ENCODE results near the gene CD247.
"Not testable (repeated sequence)": the region's sequence is repeated elsewhere in the genome, so short reads cannot be mapped to it uniquely, and the experiment has no call there.

CD247 gene

DNA sequence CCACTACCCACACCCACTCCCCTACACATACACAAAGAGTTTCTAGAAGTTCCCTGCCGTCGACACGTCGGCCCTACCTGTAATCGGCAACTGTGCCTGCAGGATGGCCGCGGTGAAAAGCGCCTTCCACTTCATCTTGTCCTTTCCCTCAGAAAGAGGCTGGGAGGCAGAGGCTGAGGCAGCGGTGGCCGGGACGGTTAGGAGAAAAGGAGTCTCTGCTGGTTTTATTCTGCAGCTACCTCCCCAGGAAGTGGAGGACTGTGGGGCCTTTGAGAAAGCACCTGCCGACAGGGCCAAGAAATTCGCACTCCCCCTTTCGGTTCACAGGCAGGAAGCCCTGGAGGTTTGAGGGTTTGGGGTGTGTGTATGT lies at the start of gene CD247:
TSS of gene CD247 (minus strand) at position 199 of the 370 bp plus-strand sequence. CDS start at position 135, 64 bp downstream.
- peak within 1 kb of the TSS; percentile 27 to 41 for H3K9ac ChIP-seq (ENCODE audit: low read depth in 1 of 2, low read length in 2 of 2)
- H3K9me3 ChIP-seq (ENCODE audit: control insufficient read depth in 2 of 2, low read length in 2 of 2) = no peaks in the 10 kb centered on the region
- H3K4me3 ChIP-seq (ENCODE audit: low read length in 2 of 2) = peak within 1 kb of the TSS; percentile 38 to 59
- peak within 1 kb of the TSS; percentile 20 to 70 for H3K27ac ChIP-seq (ENCODE audit: low read depth in 2 of 2, low read length in 2 of 2)
- no peaks in the 10 kb centered on the region for H3K36me3 ChIP-seq (ENCODE audit: control insufficient read depth in 2 of 2, insufficient read depth in 2 of 2, low read length in 2 of 2)
- no peaks in the 10 kb centered on the region for H3K27me3 ChIP-seq (ENCODE audit: control insufficient read depth in 2 of 2, insufficient read depth in 2 of 2, low read length in 2 of 2)
- H3K4me1 ChIP-seq (ENCODE audit: control insufficient read depth in 2 of 2, insufficient read depth in 2 of 2, low read length in 2 of 2) = no peaks in the 10 kb centered on the region

DNA sequence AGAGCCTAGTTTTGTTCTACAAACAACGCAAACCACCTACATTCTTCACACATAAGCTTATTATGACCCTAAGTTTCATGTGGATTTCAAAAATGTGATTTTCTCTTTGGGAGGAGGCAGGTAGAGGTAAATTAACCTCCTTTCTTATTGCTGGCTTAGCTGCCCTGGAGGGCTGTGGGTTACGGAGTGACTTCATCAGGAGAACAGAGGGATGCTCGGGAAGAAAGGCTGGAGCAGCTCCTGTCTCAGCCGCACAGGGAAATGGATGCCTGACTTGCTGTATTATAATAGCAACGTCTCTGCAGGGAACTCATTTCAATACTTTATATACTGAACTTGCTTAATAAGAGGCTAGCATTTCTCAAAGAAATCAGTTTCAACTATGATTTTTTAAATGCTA lies 49.3 kb upstream of the CD247 start:
- no peak overlapping the region for H3K9ac ChIP-seq (ENCODE audit: low read depth in 1 of 2, low read length in 2 of 2)
- H3K27me3 ChIP-seq (ENCODE audit: control insufficient read depth in 2 of 2, insufficient read depth in 2 of 2, low read length in 2 of 2) = no peaks in the 10 kb centered on the region
- no peaks in the 10 kb centered on the region for H3K9me3 ChIP-seq (ENCODE audit: control insufficient read depth in 2 of 2, low read length in 2 of 2)
- no peak overlapping the region for H3K27ac ChIP-seq (ENCODE audit: low read depth in 2 of 2, low read length in 2 of 2)
- no peaks in the 10 kb centered on the region for H3K36me3 ChIP-seq (ENCODE audit: control insufficient read depth in 2 of 2, insufficient read depth in 2 of 2, low read length in 2 of 2)
- H3K4me1 ChIP-seq (ENCODE audit: control insufficient read depth in 2 of 2, insufficient read depth in 2 of 2, low read length in 2 of 2) = no peaks in the 10 kb centered on the region
- H3K4me3 ChIP-seq (ENCODE audit: low read length in 2 of 2) = no peak overlapping the region

DNA sequence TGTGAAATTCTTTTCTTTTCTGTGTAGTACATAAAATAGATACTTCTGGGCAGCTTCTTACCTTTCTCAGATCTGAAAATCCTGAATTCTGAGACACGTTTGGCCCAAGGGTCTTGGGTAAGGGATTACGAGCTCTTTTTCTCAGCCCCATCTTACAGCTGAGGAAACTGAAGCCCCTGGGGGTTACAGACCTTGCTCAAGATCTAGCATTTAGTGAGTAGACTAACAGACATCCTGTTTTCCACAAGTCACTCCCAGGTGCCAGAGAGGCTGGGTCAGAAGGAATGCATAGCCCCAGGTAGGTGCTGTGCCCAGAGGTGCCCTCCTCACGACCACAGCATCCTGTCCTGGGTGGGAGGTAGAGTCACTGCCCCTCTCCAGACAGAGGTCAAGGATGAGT lies 48.4 kb upstream of the CD247 start:
- no peaks in the 10 kb centered on the region for H3K27me3 ChIP-seq (ENCODE audit: control insufficient read depth in 2 of 2, insufficient read depth in 2 of 2, low read length in 2 of 2)
- no peaks in the 10 kb centered on the region for H3K9me3 ChIP-seq (ENCODE audit: control insufficient read depth in 2 of 2, low read length in 2 of 2)
- H3K4me3 ChIP-seq (ENCODE audit: low read length in 2 of 2) = no peak overlapping the region
- no peak overlapping the region for H3K27ac ChIP-seq (ENCODE audit: low read depth in 2 of 2, low read length in 2 of 2)
- H3K36me3 ChIP-seq (ENCODE audit: control insufficient read depth in 2 of 2, insufficient read depth in 2 of 2, low read length in 2 of 2) = no peaks in the 10 kb centered on the region
- H3K4me1 ChIP-seq (ENCODE audit: control insufficient read depth in 2 of 2, insufficient read depth in 2 of 2, low read length in 2 of 2) = no peaks in the 10 kb centered on the region
- H3K9ac ChIP-seq (ENCODE audit: low read depth in 1 of 2, low read length in 2 of 2) = no peak overlapping the region

DNA sequence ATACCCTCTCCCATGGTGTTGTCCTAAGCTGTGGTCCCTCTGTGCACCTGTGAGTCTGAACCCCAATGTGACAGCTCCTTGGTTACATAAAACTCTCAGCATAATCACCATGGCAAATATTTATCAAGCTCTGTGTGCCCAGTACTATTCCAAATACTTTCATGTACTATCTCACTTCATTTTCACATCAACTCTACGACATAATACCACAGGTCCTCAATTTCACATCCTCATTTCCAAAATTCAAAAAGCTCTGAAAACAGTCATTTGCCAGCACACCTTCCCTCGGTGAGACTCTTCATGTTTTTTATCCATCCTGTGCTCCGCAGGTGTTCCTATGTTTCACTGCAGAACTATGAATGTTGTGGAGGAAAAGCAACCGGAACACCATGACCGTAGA lies 47.6 kb upstream of the CD247 start:
- H3K4me1 ChIP-seq (ENCODE audit: control insufficient read depth in 2 of 2, insufficient read depth in 2 of 2, low read length in 2 of 2) = no peaks in the 10 kb centered on the region

DNA sequence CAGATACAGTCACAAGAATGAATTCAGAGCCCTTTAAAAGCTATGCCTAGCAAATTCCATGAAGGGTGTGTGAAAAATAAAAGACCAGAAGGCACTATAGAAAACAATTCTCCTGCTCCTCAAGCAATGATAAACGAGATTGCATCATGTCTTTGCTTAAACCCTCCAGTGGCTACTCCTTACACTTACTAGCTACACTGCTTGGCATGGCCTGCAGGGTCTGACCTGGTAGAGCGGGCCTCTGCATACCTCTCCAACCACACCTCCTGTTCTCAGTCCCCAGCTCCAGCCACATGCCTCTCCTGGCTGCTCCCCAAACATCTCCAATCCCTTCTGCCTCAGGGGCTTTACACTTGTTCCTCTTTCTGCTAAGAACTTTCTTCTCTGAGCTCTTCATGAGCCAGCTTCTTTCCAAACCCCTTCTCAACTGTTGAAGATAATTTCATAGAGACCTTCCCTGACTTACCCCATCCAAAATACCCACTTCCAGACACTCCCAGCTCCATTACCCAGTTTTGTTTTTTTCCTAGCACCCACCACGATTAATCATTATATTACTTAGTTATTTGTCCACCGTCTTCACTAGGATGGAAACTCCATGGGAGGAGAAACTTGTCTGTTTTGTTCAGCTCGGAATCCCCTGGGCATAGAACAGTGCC lies 46.4 kb upstream of the CD247 start:
- no peak overlapping the region for H3K27ac ChIP-seq (ENCODE audit: low read depth in 2 of 2, low read length in 2 of 2)
- no peaks in the 10 kb centered on the region for H3K9me3 ChIP-seq (ENCODE audit: control insufficient read depth in 2 of 2, low read length in 2 of 2)
- no peak overlapping the region for H3K9ac ChIP-seq (ENCODE audit: low read depth in 1 of 2, low read length in 2 of 2)
- no peaks in the 10 kb centered on the region for H3K4me1 ChIP-seq (ENCODE audit: control insufficient read depth in 2 of 2, insufficient read depth in 2 of 2, low read length in 2 of 2)
- no peaks in the 10 kb centered on the region for H3K27me3 ChIP-seq (ENCODE audit: control insufficient read depth in 2 of 2, insufficient read depth in 2 of 2, low read length in 2 of 2)
- no peaks in the 10 kb centered on the region for H3K36me3 ChIP-seq (ENCODE audit: control insufficient read depth in 2 of 2, insufficient read depth in 2 of 2, low read length in 2 of 2)
- H3K4me3 ChIP-seq (ENCODE audit: low read length in 2 of 2) = no peak overlapping the region

More for the DNA sequence above, 47.6 kb upstream of the CD247 start:
- no peaks in the 10 kb centered on the region for H3K36me3 ChIP-seq (ENCODE audit: control insufficient read depth in 2 of 2, insufficient read depth in 2 of 2, low read length in 2 of 2)
- no peak overlapping the region for H3K9ac ChIP-seq (ENCODE audit: low read depth in 1 of 2, low read length in 2 of 2)
- no peak overlapping the region for H3K27ac ChIP-seq (ENCODE audit: low read depth in 2 of 2, low read length in 2 of 2)
- H3K9me3 ChIP-seq (ENCODE audit: control insufficient read depth in 2 of 2, low read length in 2 of 2) = no peaks in the 10 kb centered on the region
- no peak overlapping the region for H3K4me3 ChIP-seq (ENCODE audit: low read length in 2 of 2)
- no peaks in the 10 kb centered on the region for H3K27me3 ChIP-seq (ENCODE audit: control insufficient read depth in 2 of 2, insufficient read depth in 2 of 2, low read length in 2 of 2)

DNA sequence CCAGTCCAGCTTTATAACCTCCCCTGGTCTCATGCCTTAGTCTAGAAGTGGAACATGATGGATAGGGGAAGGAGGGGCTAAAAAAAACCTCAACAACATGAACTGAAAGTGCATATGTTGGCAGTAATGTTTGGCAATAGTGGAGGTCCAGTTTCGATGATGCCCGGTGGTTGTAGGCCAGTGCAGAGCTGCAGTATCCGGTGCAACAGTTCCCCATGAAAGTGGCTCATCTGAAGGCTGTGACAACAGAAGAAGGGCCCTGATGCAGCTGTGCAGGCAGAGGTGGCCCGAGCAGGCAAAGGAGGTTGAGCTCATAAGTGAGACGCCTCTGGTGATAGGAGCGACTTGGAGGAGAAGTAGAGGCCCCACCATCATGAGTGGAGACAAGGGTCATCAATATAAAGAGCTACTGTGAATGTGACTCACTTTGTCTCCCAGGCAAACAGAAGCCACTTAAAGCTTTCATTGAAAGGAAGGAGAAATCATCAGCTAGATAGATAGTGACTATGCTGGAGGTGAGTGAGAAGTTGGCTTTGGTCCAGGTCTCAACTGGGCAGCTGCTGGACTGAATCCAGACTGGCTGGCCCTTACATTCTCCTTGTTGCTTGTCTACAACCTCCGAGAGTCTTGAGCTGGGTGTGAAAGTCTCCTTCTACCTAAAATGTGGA lies 45.4 kb upstream of the CD247 start:
- no peaks in the 10 kb centered on the region for H3K4me1 ChIP-seq (ENCODE audit: control insufficient read depth in 2 of 2, insufficient read depth in 2 of 2, low read length in 2 of 2)

DNA sequence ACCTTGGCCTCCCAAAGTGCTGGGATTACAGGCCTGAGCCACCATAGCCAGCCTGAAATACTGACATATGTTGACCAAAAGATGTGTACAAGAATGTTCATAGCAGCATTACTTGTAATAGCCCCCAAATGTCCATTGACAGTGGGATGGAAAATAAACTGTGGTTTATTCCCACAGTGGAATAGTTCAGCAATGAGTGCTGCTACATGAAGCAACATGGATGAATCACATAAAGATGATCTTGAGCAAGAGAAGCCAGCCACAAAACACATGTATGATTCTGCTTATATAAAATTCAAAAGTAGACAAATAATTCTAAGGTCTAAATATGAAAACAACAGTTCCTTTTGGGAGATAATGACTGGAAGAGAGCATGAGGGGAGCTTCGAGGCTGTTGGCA lies 44.4 kb upstream of the CD247 start:
- Histone ChIP-seq H3K9me3 (ENCODE audit: control insufficient read depth in 2 of 2, low read length in 2 of 2) (no peaks in the 10 kb centered on the region), H3K9ac (ENCODE audit: low read depth in 1 of 2, low read length in 2 of 2) (no peak overlapping the region), H3K4me1 (ENCODE audit: control insufficient read depth in 2 of 2, insufficient read depth in 2 of 2, low read length in 2 of 2) (no peaks in the 10 kb centered on the region), H3K36me3 (ENCODE audit: control insufficient read depth in 2 of 2, insufficient read depth in 2 of 2, low read length in 2 of 2) (no peaks in the 10 kb centered on the region), H3K27ac (ENCODE audit: low read depth in 2 of 2, low read length in 2 of 2) (peak overlapping the region in 1 of 2 donors; percentile 35), H3K27me3 (ENCODE audit: control insufficient read depth in 2 of 2, insufficient read depth in 2 of 2, low read length in 2 of 2) (no peaks in the 10 kb centered on the region), H3K4me3 (ENCODE audit: low read length in 2 of 2) (no peak overlapping the region)

More for the DNA sequence above, 45.4 kb upstream of the CD247 start:
- no peak overlapping the region for H3K4me3 ChIP-seq (ENCODE audit: low read length in 2 of 2)
- no peaks in the 10 kb centered on the region for H3K9me3 ChIP-seq (ENCODE audit: control insufficient read depth in 2 of 2, low read length in 2 of 2)
- H3K36me3 ChIP-seq (ENCODE audit: control insufficient read depth in 2 of 2, insufficient read depth in 2 of 2, low read length in 2 of 2) = no peaks in the 10 kb centered on the region
- no peak overlapping the region for H3K9ac ChIP-seq (ENCODE audit: low read depth in 1 of 2, low read length in 2 of 2)
- H3K27ac ChIP-seq (ENCODE audit: low read depth in 2 of 2, low read length in 2 of 2) = peak overlapping the region in 1 of 2 donors; percentile 35
- no peaks in the 10 kb centered on the region for H3K27me3 ChIP-seq (ENCODE audit: control insufficient read depth in 2 of 2, insufficient read depth in 2 of 2, low read length in 2 of 2)

DNA sequence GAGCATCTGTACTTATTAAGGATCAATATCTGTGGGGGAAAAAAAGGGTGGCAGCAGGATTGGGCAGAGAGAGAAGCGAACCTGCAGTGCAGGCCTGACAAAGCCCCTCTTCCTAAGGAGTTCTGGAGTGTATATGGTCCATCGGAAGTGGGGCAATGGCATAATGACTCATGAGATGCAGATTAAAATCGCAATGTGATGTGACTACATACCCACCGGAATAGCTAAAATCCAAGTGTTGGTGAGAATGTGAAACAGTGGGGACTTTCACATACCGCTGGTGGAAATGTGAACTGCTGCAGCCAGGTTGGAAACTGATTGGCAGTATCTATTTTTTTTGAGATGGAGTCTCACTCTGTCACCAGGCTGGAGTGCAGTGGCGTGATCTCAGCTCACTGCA lies 43.4 kb upstream of the CD247 start:
- Histone ChIP-seq H3K27ac (ENCODE audit: low read depth in 2 of 2, low read length in 2 of 2) (no peak overlapping the region), H3K9ac (ENCODE audit: low read depth in 1 of 2, low read length in 2 of 2) (no peak overlapping the region), H3K9me3 (ENCODE audit: control insufficient read depth in 2 of 2, low read length in 2 of 2) (no peaks in the 10 kb centered on the region), H3K27me3 (ENCODE audit: control insufficient read depth in 2 of 2, insufficient read depth in 2 of 2, low read length in 2 of 2) (no peaks in the 10 kb centered on the region), H3K36me3 (ENCODE audit: control insufficient read depth in 2 of 2, insufficient read depth in 2 of 2, low read length in 2 of 2) (no peaks in the 10 kb centered on the region), H3K4me3 (ENCODE audit: low read length in 2 of 2) (no peak overlapping the region), H3K4me1 (ENCODE audit: control insufficient read depth in 2 of 2, insufficient read depth in 2 of 2, low read length in 2 of 2) (no peaks in the 10 kb centered on the region)

DNA sequence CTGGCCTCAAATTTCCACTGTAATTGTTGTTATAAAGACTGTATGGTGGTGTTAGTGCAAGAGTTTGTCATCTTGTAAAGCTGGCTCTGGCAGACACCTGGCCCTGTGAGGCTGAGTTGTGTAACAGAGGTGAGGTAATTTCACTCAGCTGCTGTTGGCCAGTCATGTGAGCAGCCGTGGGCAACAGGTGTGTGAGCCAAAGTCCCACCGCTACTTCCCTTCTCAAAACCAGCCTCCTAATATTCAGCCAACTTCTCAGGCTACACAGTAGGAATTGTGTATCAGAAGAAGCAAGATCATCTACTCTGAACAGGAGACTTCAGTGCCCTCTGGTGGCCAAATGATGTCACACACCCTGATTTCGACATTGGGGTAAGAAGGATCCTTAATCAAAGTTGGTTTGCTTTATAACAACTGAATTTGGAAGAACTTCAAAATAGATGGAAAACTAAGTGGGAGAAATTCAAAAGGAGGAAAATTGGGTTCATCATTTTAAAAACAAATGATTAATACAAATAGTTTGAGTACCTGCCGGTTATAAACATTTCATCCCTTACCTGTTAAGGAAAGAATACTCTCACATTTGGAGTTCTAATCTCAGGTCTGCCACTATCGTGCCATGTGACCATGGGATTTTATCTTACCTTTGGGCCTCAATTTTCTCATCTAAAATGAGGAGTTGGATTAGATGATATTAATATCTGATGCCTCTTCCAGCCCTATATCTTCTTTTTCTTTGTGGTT lies 37.8 kb upstream of the CD247 start:
- Histone ChIP-seq H3K27ac (ENCODE audit: low read depth in 2 of 2, low read length in 2 of 2) (no peak overlapping the region), H3K4me3 (ENCODE audit: low read length in 2 of 2) (no peak overlapping the region), H3K9ac (ENCODE audit: low read depth in 1 of 2, low read length in 2 of 2) (no peak overlapping the region), H3K36me3 (ENCODE audit: control insufficient read depth in 2 of 2, insufficient read depth in 2 of 2, low read length in 2 of 2) (no peaks in the 10 kb centered on the region), H3K9me3 (ENCODE audit: control insufficient read depth in 2 of 2, low read length in 2 of 2) (no peaks in the 10 kb centered on the region), H3K27me3 (ENCODE audit: control insufficient read depth in 2 of 2, insufficient read depth in 2 of 2, low read length in 2 of 2) (no peaks in the 10 kb centered on the region), H3K4me1 (ENCODE audit: control insufficient read depth in 2 of 2, insufficient read depth in 2 of 2, low read length in 2 of 2) (peaks cover 11 to 17% of the 10 kb centered on the region in 2 donors)

DNA sequence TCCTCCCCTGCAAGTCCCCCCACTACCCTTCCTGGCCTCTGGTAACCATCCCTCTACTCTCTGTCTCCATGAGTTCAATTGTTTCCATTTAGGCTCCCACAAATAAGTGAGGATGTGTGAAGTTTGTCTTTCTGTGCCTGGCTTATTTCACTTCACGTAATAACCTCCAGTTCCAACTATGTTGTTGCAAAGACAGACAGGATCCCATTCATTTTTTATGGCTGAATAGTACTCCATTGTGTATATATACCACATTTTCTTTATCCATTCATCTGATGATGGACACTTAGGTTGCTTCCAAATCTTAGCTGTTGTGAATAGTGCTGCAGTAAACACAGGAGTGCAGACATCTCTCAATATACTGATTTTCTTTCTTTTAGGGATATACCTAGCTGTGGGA lies 36.7 kb upstream of the CD247 start:
- H3K27ac ChIP-seq (ENCODE audit: low read depth in 2 of 2, low read length in 2 of 2); H3K9me3 ChIP-seq (ENCODE audit: control insufficient read depth in 2 of 2, low read length in 2 of 2); H3K36me3 ChIP-seq (ENCODE audit: control insufficient read depth in 2 of 2, insufficient read depth in 2 of 2, low read length in 2 of 2); H3K9ac ChIP-seq (ENCODE audit: low read depth in 1 of 2, low read length in 2 of 2); H3K27me3 ChIP-seq (ENCODE audit: control insufficient read depth in 2 of 2, insufficient read depth in 2 of 2, low read length in 2 of 2); H3K4me3 ChIP-seq (ENCODE audit: low read length in 2 of 2): not testable (repeated sequence)
- H3K4me1 ChIP-seq (ENCODE audit: control insufficient read depth in 2 of 2, insufficient read depth in 2 of 2, low read length in 2 of 2) = peaks cover 11 to 17% of the 10 kb centered on the region in 2 donors
